WTC11 (cell line): ENCODE measurements around the gene GRIN3B. TPM values are rescaled to one million over a fixed set of nuclear protein-coding genes. Genes with fewer than 3 reads are reported as not detected.
A peak's percentile ranks its signal among the peaks of the same experiment; 100 is the strongest.

Experiments used
- ATAC-seq: fragments of 200-7000 bp; cut with Tn5 transposase; 2 replicates; pipeline ENCODE4 v1.10.0; 2021; ENCODE audit warnings: mild to moderate bottlenecking, moderate library complexity
- CTCF ChIA-PET: fragments of 300-600 bp; sonication (Branson Sonifier 250); formaldehyde crosslinking; loops from one replicate; lab custom pipeline; 2021; ENCODE audit warnings: antibody characterized with exemption; lab: Charles Lee
- POLR2A ChIA-PET: fragments of 350-600 bp; sonication (Branson Sonifier 250); formaldehyde crosslinking; loops from one replicate; lab custom pipeline; 2021; ENCODE audit warnings: antibody characterized with exemption; lab: Charles Lee
- DNase-seq: peaks from one replicate; pipeline ENCODE4 v3.0.0; 2021; ENCODE audit warnings: low spot score
- H3K27ac Mint-ChIP-seq: 2 replicates; pipeline ENCODE4 v1.8.0; 2021; ENCODE audit warnings: mixed read lengths
- H3K27me3 Mint-ChIP-seq: 2 replicates; pipeline ENCODE4 v1.8.0; 2021; ENCODE audit warnings: low read depth, mild to moderate bottlenecking, moderate library complexity, mixed read lengths
- H3K36me3 Mint-ChIP-seq: 2 replicates; pipeline ENCODE4 v1.8.0; 2021; ENCODE audit warnings: mixed read lengths
- H3K4me1 Mint-ChIP-seq: 2 replicates; pipeline ENCODE4 v1.8.0; 2022; ENCODE audit warnings: mixed read lengths
- H3K4me3 Mint-ChIP-seq: 2 replicates; pipeline ENCODE4 v1.8.0; 2021; ENCODE audit warnings: mild to moderate bottlenecking, moderate library complexity, mixed read lengths
- H3K9me3 Mint-ChIP-seq: 2 replicates; pipeline ENCODE4 v1.8.0; 2021; ENCODE audit warnings: mixed read lengths
- ATF2 ChIP-seq: sonication (generic); formaldehyde crosslinking; IDR thresholded peaks from 2 replicates; pipeline ENCODE4 v1.8.1; 2022; ENCODE audit warnings: low read depth, missing genetic modification reagents, borderline replicate concordance
- ATF3 ChIP-seq: sonication (generic); formaldehyde crosslinking; conservative IDR thresholded peaks from 2 replicates; pipeline ENCODE4 v1.8.1; 2022; ENCODE audit warnings: mild to moderate bottlenecking, missing genetic modification reagents
- CBFB ChIP-seq: sonication (generic); formaldehyde crosslinking; IDR thresholded peaks from 2 replicates; pipeline ENCODE4 v1.8.1; 2022; ENCODE audit warnings: mild to moderate bottlenecking, low read depth, missing genetic modification reagents
- ETV6 ChIP-seq: sonication (generic); formaldehyde crosslinking; IDR thresholded peaks from 2 replicates; pipeline ENCODE4 v1.8.1; 2022; ENCODE audit warnings: mild to moderate bottlenecking, missing genetic modification reagents
- IRF2 ChIP-seq: sonication (generic); formaldehyde crosslinking; IDR thresholded peaks from 2 replicates; pipeline ENCODE4 v1.8.0; 2022; ENCODE audit warnings: low read depth, missing genetic modification reagents, borderline replicate concordance
- MXD4 ChIP-seq: fragments of 250-450 bp; sonication (Bioruptor Pico); IDR thresholded peaks from 2 replicates; pipeline ENCODE4 v1.8.0; 2021; ENCODE audit warnings: mild to moderate bottlenecking, moderate library complexity, borderline replicate concordance
- NR2C2 ChIP-seq: sonication (generic); formaldehyde crosslinking; IDR thresholded peaks from 2 replicates; pipeline ENCODE4 v1.8.0; 2022; ENCODE audit warnings: mild to moderate bottlenecking, missing genetic modification reagents
- RELA ChIP-seq: sonication (generic); formaldehyde crosslinking; IDR thresholded peaks from 2 replicates; pipeline ENCODE4 v1.8.1; 2022; ENCODE audit warnings: missing genetic modification reagents, mild to moderate bottlenecking, borderline replicate concordance
- TCF7 ChIP-seq: sonication (generic); formaldehyde crosslinking; IDR thresholded peaks from 2 replicates; pipeline ENCODE4 v1.8.0; 2022; ENCODE audit warnings: mild to moderate bottlenecking, low read depth, missing genetic modification reagents, moderate library complexity
- TEAD4 ChIP-seq: sonication (generic); formaldehyde crosslinking; IDR thresholded peaks from 2 replicates; pipeline ENCODE4 v1.8.0; 2022; ENCODE audit warnings: mild to moderate bottlenecking, missing genetic modification reagents
- ZNF121 ChIP-seq: sonication (generic); formaldehyde crosslinking; IDR thresholded peaks from 2 replicates; pipeline ENCODE4 v1.8.0; 2023; ENCODE audit warnings: missing genetic modification reagents
- ZNF219 ChIP-seq: sonication (generic); formaldehyde crosslinking; IDR thresholded peaks from 2 replicates; pipeline ENCODE4 v1.8.0; 2023; ENCODE audit warnings: missing genetic modification reagents, mild to moderate bottlenecking, borderline replicate concordance
- ZNF416 ChIP-seq: fragments of 250-450 bp; sonication (Bioruptor Pico); IDR thresholded peaks from 2 replicates; pipeline ENCODE4 v1.9.0; 2021; ENCODE audit warnings: mild to moderate bottlenecking, inconsistent platforms
- ZNF512 ChIP-seq: sonication (generic); formaldehyde crosslinking; IDR thresholded peaks from 2 replicates; pipeline ENCODE4 v1.8.1; 2022; ENCODE audit warnings: missing genetic modification reagents, borderline replicate concordance
- total RNA-seq: library from RNA; stranded (reverse); gene quantifications from 3 replicates; pipeline ENCODE4 v1.2.3, GENCODE V29; 2021
- TF ChIP-seq, protein P1 (sequence below): sonication (generic); formaldehyde crosslinking; IDR thresholded peaks from 2 replicates; pipeline ENCODE4 v1.8.0; 2022; ENCODE audit warnings: missing genetic modification reagents
- TF ChIP-seq, protein P2 (sequence below): sonication (generic); formaldehyde crosslinking; IDR thresholded peaks from 2 replicates; pipeline ENCODE4 v1.8.0; 2022; ENCODE audit warnings: mild to moderate bottlenecking, missing genetic modification reagents
- TF ChIP-seq, protein P3 (sequence below): fragments of 250-450 bp; sonication (Bioruptor Pico); IDR thresholded peaks from 2 replicates; pipeline ENCODE4 v1.8.0; 2021; ENCODE audit warnings: mild to moderate bottlenecking
- TF ChIP-seq, protein P4 (sequence below): sonication (generic); formaldehyde crosslinking; IDR thresholded peaks from 2 replicates; pipeline ENCODE4 v1.8.1; 2023; ENCODE audit warnings: mild to moderate bottlenecking, missing genetic modification reagents, moderate library complexity

The GRIN3B gene
- total RNA-seq, 1 experiment from 2014 or later = 1.9 TPM

- TF ChIP-seq ZNF512 (CRISPR knock-in tag) = no peak
- no peak for TF ChIP-seq IRF2 (CRISPR knock-in tag)
- TF ChIP-seq, protein P1, sequence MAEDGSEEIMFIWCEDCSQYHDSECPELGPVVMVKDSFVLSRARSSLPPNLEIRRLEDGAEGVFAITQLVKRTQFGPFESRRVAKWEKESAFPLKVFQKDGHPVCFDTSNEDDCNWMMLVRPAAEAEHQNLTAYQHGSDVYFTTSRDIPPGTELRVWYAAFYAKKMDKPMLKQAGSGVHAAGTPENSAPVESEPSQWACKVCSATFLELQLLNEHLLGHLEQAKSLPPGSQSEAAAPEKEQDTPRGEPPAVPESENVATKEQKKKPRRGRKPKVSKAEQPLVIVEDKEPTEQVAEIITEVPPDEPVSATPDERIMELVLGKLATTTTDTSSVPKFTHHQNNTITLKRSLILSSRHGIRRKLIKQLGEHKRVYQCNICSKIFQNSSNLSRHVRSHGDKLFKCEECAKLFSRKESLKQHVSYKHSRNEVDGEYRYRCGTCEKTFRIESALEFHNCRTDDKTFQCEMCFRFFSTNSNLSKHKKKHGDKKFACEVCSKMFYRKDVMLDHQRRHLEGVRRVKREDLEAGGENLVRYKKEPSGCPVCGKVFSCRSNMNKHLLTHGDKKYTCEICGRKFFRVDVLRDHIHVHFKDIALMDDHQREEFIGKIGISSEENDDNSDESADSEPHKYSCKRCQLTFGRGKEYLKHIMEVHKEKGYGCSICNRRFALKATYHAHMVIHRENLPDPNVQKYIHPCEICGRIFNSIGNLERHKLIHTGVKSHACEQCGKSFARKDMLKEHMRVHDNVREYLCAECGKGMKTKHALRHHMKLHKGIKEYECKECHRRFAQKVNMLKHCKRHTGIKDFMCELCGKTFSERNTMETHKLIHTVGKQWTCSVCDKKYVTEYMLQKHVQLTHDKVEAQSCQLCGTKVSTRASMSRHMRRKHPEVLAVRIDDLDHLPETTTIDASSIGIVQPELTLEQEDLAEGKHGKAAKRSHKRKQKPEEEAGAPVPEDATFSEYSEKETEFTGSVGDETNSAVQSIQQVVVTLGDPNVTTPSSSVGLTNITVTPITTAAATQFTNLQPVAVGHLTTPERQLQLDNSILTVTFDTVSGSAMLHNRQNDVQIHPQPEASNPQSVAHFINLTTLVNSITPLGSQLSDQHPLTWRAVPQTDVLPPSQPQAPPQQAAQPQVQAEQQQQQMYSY = no peak
- TF ChIP-seq CBFB (CRISPR knock-in tag) = no peak
- no peak for TF ChIP-seq RELA (CRISPR knock-in tag)
- no peak for TF ChIP-seq ZNF219 (CRISPR knock-in tag)
- no peak for TF ChIP-seq MXD4 (CRISPR knock-in tag)
- TF ChIP-seq, protein P2, sequence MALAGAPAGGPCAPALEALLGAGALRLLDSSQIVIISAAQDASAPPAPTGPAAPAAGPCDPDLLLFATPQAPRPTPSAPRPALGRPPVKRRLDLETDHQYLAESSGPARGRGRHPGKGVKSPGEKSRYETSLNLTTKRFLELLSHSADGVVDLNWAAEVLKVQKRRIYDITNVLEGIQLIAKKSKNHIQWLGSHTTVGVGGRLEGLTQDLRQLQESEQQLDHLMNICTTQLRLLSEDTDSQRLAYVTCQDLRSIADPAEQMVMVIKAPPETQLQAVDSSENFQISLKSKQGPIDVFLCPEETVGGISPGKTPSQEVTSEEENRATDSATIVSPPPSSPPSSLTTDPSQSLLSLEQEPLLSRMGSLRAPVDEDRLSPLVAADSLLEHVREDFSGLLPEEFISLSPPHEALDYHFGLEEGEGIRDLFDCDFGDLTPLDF (CRISPR knock-in tag) = no peak
- TF ChIP-seq, all 79 proteins: peak for 0
These were observed 46.8 kb downstream of the GRIN3B start (continued) for GRCh38 chr19:1046836-1047695.

- DNase-seq (peak; percentile 86), ATAC-seq (peak; percentile 12)
- ChIA-PET POLR2A (interaction anchor here (0.6 to 1.6 kb wide), 3 partner anchors 7 to 34 kb away, joined by 3 to 5 read pairs (median 3); partner anchors contain the start of genes ABCA7 and CNN2), CTCF (interaction anchor here (0.7 to 3.2 kb wide), 5 partner anchors 18 to 219 kb away, joined by 3 to 18 read pairs (median 4); partner anchors contain the start of gene ARHGAP45)
- Mint-ChIP-seq H3K27me3 (no peaks in the 10 kb centered on the region), H3K4me3 (no peak overlapping the region), H3K36me3 (peaks cover 5% of the 10 kb centered on the region; the same call in 1 of the 2 replicates), H3K9me3 (no peaks in the 10 kb centered on the region), H3K27ac (no peak overlapping the region), H3K4me1 (no peaks in the 10 kb centered on the region)
- TF ChIP-seq NR2C2 (CRISPR knock-in tag) (no peak), ZNF121 (CRISPR knock-in tag) (0 out of 2 replicates have a peak, but pooled peaks have one; percentile 36)
These were observed 47.5 kb downstream of the GRIN3B start for GRCh38 chr19:1047696-1048147.

DNA sequence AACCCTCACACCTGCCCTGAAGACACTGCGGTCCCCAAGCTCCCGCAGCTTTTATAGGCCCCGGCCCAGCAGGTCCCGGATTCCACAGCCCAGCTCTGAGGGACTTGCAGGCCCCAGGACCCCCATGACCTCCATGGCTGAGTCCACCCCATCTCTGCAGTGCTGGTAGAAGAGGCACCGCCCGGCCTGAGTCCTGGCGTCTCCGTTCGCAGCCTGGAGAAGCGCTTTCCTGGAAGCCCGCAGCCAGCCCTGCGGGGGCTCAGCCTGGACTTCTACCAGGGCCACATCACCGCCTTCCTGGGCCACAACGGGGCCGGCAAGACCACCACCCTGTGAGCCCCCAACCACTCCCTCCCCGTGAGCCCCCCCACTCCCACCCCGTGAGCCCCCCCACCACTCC lies 48.9 kb downstream of the GRIN3B start:
- H3K9me3 Mint-ChIP-seq = no peaks in the 10 kb centered on the region
- CTCF ChIA-PET = interaction anchor here (0.9 to 3.2 kb wide), 3 partner anchors 9 to 276 kb away, joined by 3 to 17 read pairs (median 3); partner anchors contain the start of genes ABCA7 and ARHGAP45
- H3K36me3 Mint-ChIP-seq = peaks cover 5% of the 10 kb centered on the region; the same call in 1 of the 2 replicates
- no peak overlapping the region for H3K4me3 Mint-ChIP-seq
- POLR2A ChIA-PET = interaction anchor here (1.6 kb wide), 1 partner anchor 9 kb away, joined by 5 read pairs; the partner anchor contains the start of gene ABCA7
- ATAC-seq = no peak
- H3K4me1 Mint-ChIP-seq = no peaks in the 10 kb centered on the region
- H3K27ac Mint-ChIP-seq = no peak overlapping the region
- DNase-seq = no peak
- H3K27me3 Mint-ChIP-seq = no peaks in the 10 kb centered on the region
- no peak for TF ChIP-seq TEAD4 (CRISPR knock-in tag)
- TF ChIP-seq ATF2 = no peak
- TF ChIP-seq ETV6 (CRISPR knock-in tag) = no peak
- TF ChIP-seq, protein P3, sequence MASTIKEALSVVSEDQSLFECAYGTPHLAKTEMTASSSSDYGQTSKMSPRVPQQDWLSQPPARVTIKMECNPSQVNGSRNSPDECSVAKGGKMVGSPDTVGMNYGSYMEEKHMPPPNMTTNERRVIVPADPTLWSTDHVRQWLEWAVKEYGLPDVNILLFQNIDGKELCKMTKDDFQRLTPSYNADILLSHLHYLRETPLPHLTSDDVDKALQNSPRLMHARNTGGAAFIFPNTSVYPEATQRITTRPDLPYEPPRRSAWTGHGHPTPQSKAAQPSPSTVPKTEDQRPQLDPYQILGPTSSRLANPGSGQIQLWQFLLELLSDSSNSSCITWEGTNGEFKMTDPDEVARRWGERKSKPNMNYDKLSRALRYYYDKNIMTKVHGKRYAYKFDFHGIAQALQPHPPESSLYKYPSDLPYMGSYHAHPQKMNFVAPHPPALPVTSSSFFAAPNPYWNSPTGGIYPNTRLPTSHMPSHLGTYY (CRISPR knock-in tag) = no peak
- no peak for TF ChIP-seq TCF7 (CRISPR knock-in tag)
- no peak for TF ChIP-seq ZNF416 (CRISPR knock-in tag)
- TF ChIP-seq, protein P4, sequence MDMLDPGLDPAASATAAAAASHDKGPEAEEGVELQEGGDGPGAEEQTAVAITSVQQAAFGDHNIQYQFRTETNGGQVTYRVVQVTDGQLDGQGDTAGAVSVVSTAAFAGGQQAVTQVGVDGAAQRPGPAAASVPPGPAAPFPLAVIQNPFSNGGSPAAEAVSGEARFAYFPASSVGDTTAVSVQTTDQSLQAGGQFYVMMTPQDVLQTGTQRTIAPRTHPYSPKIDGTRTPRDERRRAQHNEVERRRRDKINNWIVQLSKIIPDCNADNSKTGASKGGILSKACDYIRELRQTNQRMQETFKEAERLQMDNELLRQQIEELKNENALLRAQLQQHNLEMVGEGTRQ (CRISPR knock-in tag) = no peak
- TF ChIP-seq ATF3 (CRISPR knock-in tag) = no peak
